K562 (cell line): ENCODE data around the gene SSTR5. TPM values are rescaled to one million over a fixed set of nuclear protein-coding genes. Genes with fewer than 3 reads are reported as not detected.

ENCODE experiments used
- CBX5 ChIP-seq: IDR thresholded peaks from 2 replicates; pipeline ENCODE4 v1.6.1; 2014; ENCODE audit warnings: low read depth, borderline replicate concordance
- ETV6 ChIP-seq, 3 experiments: fragments of 150-350 bp in 1 of 3; sonication (generic) in 1 of 3; formaldehyde crosslinking in 1 of 3; IDR thresholded peaks; 2 replicates each; pipeline versions ENCODE4 v1.6.1 to v1.8.0; 2014 to 2022; ENCODE audit warnings: borderline replicate concordance in 2 of 3, low read depth in 2 of 3, antibody characterized with exemption in 1 of 3, low read length in 1 of 3, mild to moderate bottlenecking in 1 of 3, missing genetic modification reagents in 1 of 3
- TAF15 ChIP-seq: fragments of 200-400 bp; formaldehyde crosslinking; IDR thresholded peaks from 2 replicates; pipeline ENCODE4 v1.6.1; 2017; ENCODE audit warnings: mild to moderate bottlenecking, low read depth, low read length, moderate library complexity
- ZBTB40 ChIP-seq, 2 experiments: fragments of 450-650 bp in 1 of 2; sonication (generic) in 1 of 2; formaldehyde crosslinking in 1 of 2; IDR thresholded peaks; 2 replicates each; pipeline versions ENCODE4 v1.7.1 to v1.9.0; 2016 to 2022; ENCODE audit warnings: inconsistent platforms in 1 of 2, mild to moderate bottlenecking in 1 of 2, missing genetic modification reagents in 1 of 2
- ZNF212 ChIP-seq: fragments of 450-650 bp; formaldehyde crosslinking; IDR thresholded peaks from 2 replicates; pipeline ENCODE4 v1.4.0; 2020; ENCODE audit warnings: mild to moderate bottlenecking
- polyA plus RNA-seq, 8 experiments: library from polyadenylated mRNA; depleted of rRNA in 4 of 8; stranded (reverse) in 5 of 8; unstranded in 3 of 8; fragments of >200 nt; fragmentation: Nextera tagmentation in 2 of 8; fragmentation: Illumina TruSeq in 1 of 8; extraction: Ambion mirVana in 2 of 8; extraction: Trizol in 1 of 8; gene quantifications; 2 replicates each; pipeline versions ENCODE4 v1.2.1 to v1.2.3, GENCODE V29; 2011 to 2014; ENCODE audit warnings: inconsistent platforms in 1 of 8, missing spikeins in 1 of 8
- total RNA-seq, 7 experiments: library from RNA; depleted of rRNA in 6 of 7; stranded (reverse); fragments of >200 nt in 6 of 7; fragmentation: Illumina TruSeq in 2 of 7; extraction: Trizol in 2 of 7; gene quantifications; 2 replicates each; pipeline versions ENCODE4 v1.2.1 to v1.2.3, GENCODE V29; 2011 to 2021; ENCODE audit warnings: low replicate concordance in 1 of 7

SSTR5 gene
- total and polyA plus RNA-seq, 9 of the 15 experiments (the other 6 are each of a cell fraction or from before 2014, with no cell fraction given), result not detected

GRCh38 chr16:1031666-1032065 is 40.9 kb upstream of the SSTR5 start (continued):
- TF ChIP-seq ZBTB40 (IDR thresholded peaks at IDR 0.05) (no peak), ZBTB40 (CRISPR knock-in tag; IDR thresholded peaks at IDR 0.05) (no peak), ZNF212 (CRISPR knock-in tag) (no peak), ETV6 (IDR thresholded peaks at IDR 0.05; ENCODE audit: borderline replicate concordance in 1 of 2, low read depth in 2 of 2, low read length in 1 of 2) (no peak), ETV6 (CRISPR knock-in tag; IDR thresholded peaks at IDR 0.05; ENCODE audit: borderline replicate concordance) (no peak), CBX5 (no peak), TAF15 (no peak)
